T-helper 2 cell (primary cell): ENCODE measurements around the gene CD79A.

Experiments
- DNase-seq, 5 experiments: peaks; one replicate each; pipeline versions ENCODE4 v3.0.0 to v3.0.0-alpha.2; 2012 to 2022

The CD79A gene

DNA sequence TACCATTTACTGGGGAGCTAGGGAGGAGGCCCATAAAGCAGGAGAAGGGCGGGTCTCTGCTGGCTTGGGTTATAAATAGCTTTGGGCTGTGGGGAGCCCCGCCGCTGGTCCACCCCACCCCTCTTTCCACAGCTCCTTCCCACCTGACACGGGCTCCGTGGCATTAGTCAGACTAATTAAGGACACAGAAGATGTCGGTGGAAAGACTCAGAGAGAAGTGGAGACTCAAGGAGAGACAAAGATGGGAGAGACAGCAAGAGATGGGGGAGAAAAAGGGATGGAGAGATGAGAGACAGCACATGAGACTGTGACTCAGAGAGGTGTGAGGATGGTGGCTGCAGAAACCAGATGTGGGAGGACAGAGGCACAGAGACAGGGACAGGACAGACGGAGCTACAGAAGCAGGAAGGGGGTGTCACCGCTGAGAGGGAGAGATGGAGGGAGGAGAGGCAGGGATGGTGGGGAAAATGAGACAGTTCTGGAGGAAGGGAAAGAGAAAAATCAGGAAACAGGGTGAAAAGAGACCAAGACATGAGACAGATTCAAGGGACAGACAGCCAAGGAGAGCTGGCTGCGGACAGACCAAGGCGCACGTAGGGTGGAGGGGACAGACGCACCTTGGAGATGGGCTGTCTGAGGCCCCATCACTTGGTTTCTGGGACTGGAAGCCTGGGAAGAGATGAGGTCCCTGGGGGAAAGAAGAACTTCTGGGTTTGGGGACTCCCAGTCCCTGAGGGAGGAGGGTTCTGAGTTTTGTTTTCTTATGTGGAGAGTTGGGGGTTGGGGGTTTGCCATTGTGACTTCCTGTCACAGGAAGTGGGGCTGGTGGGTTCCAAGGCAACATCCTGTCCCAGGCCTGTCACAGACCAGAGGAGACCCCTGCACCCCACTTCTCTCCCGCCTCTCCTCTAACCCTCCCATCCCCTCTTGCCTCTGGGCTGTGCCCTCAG lies 10.0 kb downstream of the CD79A start:
- peak in 3 of 5 experiments; percentile 55 to 95 (median 90) for DNase-seq

DNA sequence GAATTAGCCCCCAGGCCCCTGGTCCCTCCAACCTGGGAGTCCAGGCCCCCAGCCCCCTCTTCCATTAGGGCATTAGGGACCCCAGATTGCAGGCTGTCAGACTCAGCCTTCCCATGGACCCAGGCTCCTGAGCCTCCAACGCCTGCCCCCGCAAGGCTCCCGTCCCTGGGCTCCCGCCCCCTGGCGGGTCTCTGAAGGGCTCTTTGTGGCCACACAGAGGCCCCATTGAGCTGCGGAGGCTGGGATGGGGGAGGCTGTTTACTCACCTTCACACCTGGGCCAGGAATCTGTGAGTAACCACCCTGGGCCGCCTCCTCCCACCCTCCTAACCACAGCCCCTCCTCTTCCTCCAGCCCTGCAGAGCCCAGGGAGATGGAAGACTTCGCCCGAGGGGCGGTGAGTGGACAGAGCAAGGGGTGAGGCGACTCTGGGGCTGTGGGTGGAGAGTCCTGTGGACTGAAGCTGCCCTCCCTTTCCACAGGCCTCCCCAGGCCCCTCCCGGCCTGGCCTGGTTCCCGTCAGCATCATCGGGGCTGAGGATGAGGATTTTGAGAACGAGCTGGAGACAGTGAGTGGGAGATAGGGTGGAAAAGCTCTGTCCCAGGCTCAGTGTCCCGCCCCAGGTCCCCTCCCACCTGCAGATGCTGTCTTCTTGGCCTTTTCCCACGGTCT lies 10.8 kb downstream of the CD79A start:
- peak; percentile 35 to 88 (median 75) for DNase-seq

DNA sequence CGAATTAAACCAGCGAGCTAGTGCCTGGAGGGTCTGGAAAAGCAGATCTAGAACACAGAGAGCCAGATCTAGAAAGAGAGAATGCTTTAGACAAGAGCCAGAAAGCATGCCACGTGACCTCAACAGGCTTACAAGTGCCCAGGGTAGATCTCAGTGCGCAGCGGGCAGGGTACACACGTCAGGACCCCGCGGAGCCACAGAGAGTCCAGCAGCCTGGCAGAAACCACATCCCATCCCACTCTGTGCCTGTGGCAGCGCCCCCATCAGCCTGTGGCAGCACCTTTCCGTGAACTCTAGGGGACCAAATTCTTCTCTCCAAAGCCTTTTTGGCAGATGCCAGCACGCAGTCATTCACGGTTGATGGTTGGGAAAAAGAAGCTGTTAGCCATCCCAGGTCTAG lies 11.8 kb downstream of the CD79A start:
- peak in 1 of 5 experiments; percentile 57 for DNase-seq

DNA sequence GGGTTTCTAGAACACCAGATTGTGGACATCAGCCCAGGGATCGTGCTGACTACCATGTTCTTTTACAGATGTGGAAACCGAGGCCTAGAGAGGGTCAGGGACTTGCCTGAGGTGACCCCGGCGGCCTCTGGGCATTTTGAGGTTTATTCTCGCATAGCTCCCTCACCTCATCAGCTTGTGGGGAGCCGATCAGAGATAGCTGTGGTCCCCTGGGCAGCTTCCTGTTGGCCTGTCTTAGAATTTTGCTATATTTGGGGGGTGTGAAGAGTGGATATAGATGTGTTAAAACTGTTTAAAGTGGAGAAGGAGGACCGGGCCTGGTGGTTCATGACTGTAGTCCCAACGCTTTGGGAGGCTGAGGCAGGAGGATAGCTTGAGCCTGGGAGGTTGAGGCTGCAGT lies 12.8 kb downstream of the CD79A start:
- no peak for DNase-seq

DNA sequence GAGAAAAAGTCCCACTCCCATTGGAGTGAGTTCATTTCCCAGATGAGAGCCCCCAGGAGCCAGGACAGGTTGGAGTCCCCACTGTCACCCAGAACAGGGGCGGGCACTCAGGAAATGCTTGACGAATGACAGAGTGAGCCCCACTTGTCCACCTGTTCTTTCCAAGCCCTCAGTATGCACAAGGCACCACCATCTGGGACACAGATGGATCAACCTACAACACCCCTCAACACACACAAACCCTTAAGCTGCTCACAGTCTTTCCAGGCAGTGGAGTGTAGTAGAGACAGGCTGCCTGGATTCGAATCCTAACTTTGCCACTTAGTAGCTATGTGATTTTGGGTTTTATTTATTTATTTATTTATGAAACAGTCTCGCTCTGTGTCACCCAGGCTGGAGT lies 13.9 kb downstream of the CD79A start:
- DNase-seq, result no peak

DNA sequence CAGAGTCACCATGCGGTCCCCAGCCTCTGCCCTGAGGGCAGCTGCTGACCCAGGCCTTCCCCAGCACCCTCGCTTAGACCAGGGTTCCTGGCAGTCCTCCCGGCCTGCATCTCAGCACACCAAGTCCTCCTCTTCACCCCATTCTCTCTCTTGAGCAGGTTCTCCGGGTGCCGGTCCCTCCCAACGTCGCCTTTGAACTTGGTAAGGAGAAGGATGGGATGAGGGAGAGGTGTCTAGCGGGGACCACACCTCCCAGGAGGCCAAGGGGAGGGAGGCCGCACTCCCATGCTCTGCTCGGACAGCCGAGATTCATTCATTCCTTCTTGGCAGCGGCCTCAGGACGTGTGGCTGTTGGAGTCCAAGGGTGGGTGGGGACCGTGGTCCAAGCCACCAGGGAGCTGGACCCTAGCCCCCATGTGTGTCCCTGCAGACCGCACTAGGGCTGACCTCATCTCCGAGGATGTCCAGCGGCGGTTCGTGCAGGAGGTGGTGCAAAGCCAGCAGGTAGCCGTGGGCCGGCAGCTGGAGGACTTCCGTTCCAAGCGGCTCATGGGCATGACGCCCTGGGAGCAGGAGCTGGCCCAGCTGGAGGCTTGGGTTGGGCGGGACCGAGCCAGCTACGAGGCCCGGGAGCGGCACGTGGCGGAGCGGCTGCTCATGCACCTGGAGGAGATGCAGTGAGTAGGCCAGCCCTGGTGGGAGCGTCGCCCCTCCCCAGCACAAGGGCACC lies 15.3 kb downstream of the CD79A start:
- DNase-seq, result no peak

DNA sequence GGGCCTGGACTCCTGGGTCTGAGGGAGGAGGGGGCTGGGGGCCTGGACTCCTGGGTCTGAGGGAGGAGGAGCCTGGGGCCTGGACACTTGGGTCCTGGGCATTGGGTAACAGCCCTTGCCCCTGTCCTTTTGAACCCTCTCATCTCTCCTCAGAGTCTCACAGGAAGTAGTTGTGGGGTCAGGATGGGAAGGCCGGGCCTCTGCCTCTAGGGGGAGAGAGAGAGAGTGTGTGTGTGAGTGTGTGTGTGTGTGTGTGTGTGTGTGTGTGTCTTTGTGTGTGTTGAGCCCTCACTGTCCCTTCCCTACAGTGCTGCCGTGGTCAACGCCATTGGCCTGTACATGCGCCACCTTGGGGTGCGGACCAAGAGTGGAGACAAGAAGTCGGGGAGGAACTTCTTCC lies 16.8 kb downstream of the CD79A start:
- peak in 1 of 5 experiments; percentile 75 for DNase-seq

DNA sequence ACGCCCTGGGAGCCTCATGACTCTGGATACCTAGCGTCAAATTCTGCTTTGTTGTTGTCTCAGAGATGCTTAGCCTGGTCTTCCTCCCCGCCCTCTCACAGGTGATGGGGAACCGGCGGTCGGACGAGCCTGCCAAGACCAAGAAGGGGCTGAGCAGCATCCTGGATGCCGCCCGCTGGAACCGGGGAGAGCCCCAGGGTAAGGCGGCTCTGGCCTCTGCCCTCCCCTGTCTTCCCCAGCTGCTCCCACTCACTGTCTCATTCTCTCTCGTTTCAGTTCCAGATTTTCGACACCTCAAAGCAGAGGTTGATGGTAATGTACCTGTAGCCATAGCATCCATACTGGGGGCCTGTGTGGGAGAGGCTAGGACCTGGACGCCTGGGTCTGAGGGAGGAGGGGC lies 17.3 kb downstream of the CD79A start:
- no peak for DNase-seq

DNA sequence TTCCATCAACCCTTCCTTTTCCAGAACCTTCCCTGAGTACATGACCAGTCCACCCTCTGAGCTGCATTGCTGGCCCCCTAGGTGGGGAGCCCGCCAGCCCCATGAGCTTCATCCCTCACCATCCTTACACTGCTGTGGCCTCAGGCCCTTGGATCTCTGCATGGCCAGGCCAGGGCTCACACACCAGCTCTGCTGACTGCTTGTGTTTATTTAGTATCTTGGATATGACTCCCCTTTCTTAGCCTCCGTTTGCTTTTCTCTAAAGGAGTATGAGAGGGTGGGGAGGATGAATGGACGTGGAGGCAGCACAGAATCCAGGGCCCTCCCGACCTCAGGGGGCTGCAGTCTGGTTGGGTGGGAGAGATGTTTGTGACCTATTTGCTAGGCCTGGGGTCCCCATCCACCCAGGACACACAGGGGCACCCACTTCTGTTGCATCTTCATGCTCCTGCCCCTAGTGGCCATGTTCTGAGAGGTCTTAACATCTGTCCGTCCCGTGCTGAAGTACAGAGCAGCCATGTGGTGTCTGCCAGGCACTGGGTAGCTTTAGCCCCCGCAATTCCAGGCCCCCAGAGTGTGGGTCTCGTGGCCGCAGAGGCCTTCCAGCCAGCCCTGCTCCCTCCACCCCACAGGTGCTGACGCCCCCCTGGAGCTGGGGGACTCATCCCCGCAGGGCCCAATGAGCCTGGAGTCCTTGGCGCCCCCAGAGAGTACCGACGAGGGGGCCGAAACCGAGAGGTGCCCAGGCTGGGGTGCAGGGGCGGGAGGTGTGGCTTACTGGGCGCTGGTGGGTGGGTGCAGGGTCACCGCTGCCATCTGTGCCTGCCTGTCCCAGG lies 18.9 kb downstream of the CD79A start:
- DNase-seq, result no peak

DNA sequence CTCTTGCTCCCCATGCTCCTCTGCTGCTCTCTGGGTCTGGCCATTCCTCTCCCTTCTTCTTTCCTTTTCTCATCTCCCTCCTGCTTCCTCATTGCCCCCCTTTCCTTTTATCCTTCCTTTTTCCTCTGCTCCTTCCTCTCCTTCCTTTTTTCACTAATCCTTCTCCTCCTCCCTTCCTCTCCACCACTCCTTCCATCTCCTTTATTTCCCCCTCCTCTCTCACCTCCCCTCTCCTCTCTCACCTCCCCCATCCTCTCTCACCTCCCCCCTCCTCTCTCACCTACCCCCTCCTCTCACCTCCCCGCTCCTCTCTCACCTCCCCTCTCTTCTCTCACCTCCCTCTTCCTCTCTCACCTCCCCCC lies 19.5 kb downstream of the CD79A start:
- no peak for DNase-seq

DNA sequence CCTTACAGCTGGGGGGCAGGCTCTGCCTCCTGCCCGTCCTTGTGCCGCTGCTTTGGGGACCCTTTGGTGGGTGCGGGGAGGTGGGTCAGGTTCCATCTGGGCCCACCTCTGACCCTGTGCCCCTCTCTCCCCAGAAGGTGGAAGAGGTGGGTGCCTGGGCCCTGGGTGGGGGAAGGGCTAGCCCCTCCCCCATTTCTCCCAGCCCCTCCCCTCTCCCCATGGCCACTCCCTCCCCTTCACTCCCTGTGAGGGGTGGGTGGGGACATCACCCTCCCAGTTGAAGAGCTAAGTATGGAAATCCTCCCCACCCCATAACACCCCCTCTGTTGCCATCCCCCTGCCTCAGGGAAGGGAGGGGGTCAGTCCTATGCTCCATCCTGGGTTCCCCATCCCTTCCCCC lies 20.1 kb downstream of the CD79A start:
- DNase-seq, result no peak

DNA sequence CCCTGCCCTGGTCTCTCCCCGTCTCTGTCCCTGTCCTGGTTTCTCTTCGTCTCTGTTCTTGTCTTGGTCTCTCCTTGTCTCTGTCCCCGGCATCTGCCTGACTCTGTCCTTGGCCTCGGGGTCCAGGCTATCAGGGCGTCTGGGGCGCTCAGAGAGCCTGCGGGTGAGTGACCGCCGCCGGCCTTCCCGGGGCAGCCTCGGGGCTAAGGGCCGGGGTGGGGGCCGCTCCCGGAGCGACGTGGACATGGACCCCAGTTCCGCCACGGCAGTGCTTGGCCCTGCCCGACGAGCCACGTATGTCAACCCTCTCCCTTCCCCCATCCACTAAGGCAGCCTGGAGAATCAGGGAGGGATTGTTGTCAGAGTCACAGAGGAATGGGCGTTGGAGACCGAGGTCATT lies 20.7 kb downstream of the CD79A start:
- no peak for DNase-seq

DNA sequence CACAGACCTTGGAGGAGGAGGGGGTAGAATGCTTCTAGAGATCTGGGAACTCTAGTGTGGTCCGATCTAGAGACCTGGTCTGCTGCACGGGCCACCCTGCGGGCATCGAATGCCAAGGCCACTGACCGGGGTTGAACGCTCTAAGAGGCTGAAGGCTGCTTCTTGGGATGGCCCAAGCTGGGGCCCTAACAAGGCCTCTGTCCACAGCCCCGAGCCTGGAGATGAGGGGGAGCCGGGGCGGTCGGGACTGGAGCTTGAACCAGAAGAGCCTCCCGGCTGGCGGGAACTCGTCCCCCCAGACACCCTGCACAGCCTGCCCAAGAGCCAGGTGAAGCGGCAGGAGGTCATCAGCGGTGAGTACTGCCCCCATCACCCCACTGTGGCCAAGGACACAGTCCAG lies 21.2 kb downstream of the CD79A start:
- DNase-seq, result no peak

DNA sequence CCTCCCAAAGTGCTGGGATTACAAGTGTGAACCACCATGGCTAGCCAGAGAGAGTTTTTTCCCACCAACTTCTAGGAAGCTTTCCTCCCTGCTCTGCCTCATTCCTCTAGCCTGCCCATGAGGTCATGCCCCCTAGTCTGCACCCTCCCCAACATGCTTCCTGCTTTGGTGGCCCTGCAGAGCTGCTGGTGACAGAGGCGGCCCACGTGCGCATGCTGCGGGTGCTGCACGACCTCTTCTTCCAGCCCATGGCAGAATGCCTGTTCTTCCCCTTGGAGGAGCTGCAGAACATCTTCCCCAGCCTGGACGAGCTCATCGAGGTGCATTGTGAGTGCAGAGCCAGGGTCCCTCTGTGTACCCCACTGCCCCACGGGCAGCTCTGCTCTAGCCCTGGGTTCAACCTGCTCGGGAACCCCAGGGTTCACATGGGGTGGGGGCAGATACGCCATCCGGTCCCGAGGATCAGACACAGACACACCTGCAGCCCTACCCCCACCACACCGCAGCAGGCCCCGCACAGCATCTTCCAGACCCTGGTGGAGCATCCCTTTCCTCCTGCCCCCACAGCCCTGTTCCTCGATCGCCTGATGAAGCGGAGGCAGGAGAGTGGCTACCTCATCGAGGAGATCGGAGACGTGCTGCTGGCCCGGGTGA lies 24.8 kb downstream of the CD79A start:
- DNase-seq, result no peak

DNA sequence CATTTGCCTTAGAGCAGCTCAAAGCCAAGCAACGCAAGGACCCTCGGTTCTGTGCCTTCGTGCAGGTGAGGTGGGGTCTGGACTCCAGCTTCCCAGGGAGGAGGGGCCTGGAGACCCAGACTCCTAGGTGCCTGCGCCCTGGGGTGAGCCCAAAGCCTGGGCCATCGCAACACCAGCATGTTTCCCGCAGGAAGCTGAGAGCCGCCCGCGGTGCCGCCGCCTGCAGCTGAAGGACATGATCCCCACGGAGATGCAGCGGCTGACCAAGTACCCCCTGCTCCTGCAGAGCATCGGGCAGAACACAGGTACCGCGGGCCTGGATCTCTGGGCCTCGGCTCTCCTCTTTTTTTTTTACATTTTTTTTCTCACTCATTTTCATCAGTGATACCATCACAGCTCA lies 25.5 kb downstream of the CD79A start:
- DNase-seq, result no peak

DNA sequence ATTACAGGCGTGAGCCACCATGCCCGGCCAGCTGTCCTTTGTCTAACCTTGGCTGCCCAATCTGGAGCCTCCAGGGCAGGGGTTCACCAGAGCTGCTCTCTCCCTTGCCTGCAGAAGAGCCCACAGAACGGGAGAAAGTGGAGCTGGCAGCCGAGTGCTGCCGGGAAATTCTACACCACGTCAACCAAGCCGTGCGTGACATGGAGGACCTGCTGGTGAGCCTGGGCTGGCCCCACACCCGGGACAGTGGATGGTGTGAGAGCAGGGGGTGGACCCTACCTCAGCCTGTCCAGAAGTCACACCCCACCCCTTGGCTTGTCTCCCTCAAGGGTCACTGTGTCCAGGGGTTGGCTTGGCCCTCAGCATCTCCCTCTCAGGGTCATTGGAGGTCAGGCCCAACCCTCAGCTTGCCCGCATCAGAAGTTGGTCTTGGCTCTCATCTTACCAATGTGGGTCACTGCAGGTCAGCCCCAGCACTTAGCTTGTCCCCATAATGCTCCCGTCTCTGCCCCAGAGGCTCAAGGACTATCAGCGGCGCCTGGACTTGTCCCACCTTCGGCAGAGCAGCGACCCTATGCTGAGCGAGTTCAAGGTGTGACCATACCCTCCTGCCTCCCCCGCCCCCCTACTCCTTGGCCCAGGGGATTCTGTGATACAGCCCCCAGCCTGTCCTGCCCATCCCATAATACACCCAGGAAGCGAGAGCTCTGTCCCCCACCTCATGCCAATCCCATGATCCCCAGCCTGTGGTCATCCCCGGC lies 26.3 kb downstream of the CD79A start:
- no peak for DNase-seq

DNA sequence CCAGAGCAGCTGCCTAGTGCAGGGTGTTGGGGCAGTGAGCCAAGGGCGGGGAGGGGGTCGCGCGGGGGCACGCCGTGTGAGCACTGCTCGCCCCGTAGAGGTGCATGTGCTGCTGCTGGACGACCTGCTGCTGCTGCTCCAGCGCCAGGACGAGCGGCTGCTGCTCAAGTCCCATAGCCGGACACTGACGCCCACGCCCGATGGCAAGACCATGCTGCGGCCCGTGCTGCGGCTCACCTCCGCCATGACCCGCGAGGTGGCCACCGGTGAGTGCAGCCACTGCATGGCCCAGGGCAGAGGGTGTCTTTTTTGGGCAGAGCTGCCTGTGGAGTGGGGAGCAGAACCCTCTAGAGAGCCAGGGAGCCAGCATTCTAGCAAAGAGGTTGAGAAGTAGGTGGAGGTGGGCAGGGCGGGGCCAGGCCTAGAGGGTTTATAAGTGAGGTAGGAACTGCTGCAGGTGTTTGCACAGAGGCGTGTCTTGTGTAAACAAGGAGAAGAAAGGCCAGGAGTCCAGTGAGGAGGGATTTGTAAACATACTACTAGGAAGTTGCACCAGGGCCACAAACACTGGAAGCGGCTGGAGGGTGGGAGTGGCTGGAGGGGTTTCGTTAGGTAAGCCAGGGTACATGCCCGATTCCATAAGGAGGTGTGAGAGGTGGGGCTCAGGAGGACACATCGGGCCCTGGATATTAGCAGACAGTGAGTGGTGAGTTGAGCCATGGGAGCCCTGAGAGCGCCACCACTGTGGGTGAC lies 27.2 kb downstream of the CD79A start:
- DNase-seq, result no peak

DNA sequence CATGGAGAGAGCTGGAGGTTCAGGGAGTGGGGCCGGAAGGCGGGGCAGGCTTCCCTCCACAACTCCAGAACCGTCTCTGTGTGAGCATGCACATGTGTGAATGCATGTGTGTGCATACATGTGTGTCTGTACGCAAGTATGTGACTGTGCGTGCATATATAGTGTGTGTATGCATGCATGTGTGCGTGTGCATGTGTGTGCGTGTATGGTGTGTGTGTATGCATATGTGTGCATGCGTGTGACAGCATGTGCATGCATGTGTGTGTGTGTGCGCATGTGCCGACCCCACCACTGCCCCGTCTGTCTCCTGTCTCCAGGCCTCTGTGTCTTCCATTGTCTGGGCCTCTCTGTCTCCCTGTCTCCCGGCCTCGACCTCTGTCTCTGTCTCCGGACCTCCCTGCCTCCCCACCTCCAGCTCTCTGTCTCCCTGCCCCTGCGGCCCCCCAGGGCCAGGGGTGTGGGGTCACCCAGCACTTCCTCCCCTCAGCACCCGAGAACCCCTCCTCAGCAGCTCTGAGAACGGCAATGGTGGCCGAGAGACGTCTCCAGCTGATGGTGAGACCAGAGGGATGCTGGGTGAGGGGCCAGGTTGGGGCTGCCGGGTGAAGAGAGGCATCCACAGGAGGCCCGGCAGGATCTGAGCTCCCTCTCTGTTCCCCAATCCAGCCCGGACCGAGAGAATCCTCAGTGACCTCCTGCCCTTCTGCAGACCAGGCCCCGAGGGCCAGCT lies 28.4 kb downstream of the CD79A start:
- no peak for DNase-seq

DNA sequence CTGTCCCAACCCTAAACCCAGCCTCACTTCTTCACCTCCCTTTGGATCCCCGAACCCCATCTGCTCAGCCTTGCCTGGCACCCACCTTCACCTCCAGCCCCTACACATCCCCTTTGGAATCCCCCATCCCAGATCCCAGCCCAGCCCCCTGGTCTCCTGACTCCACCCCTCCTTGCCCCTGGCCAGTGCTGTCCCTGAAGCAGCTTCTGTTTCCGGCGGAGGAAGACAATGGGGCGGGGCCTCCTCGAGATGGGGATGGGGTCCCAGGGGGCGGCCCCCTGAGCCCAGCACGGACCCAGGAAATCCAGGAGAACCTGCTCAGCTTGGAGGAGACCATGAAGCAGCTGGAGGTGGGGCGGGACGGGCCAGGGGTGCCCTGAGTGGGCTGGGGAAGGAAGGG lies 29.2 kb downstream of the CD79A start:
- no peak for DNase-seq
